IMR-90 (cell line): ENCODE data around the gene TPM4. TPM values are rescaled to one million over a fixed set of nuclear protein-coding genes. Genes with fewer than 3 reads are reported as not detected.
A peak's percentile ranks its signal among the peaks of the same experiment; 100 is the strongest.

Experiments
- ATAC-seq: fragments of 200-7000 bp; cut with Tn5 transposase; 2 replicates; pipeline ENCODE4 v1.9.1; 2020; ENCODE audit warnings: low read depth, mild to moderate bottlenecking, moderate library complexity
- BruUV-seq: library from RNA; stranded (reverse); fragments of 400-500 nt; replicated peaks from 2 replicates; lab custom pipeline; 2021; lab: Mats Ljungman, UMichigan
- CTCF ChIA-PET: fragments of 300-600 bp; formaldehyde crosslinking; extraction: SDS; loops from one replicate; lab custom pipeline; 2021; ENCODE audit warnings: antibody characterized with exemption; lab: Yijun Ruan, JAX
- POLR2A ChIA-PET: fragments of 300-600 bp; sonication (Branson Sonifier 250); formaldehyde crosslinking; loops from one replicate; lab custom pipeline; 2022; ENCODE audit warnings: antibody characterized with exemption; ENCODE audit not compliant: unreplicated experiment; lab: Charles Lee
- DNase-seq: peaks from one replicate; pipeline ENCODE4 v3.0.0; 2013
- H2AFZ ChIP-seq: replicated peaks from 2 replicates; pipeline ENCODE3; 2013; ENCODE audit warnings: low read length, mild to moderate bottlenecking; ENCODE audit not compliant: poor library complexity
- H2AK5ac ChIP-seq: 2 replicates; pipeline ENCODE4 v1.6.1; 2013; ENCODE audit warnings: low read depth, low read length, inconsistent platforms
- H2AK9ac ChIP-seq: replicated peaks from 2 replicates; pipeline ENCODE3; 2013; ENCODE audit warnings: mild to moderate bottlenecking, low read depth, low read length, moderate library complexity; ENCODE audit not compliant: poor library complexity
- H2BK120ac ChIP-seq: 2 replicates; pipeline ENCODE4 v1.6.1; 2013; ENCODE audit warnings: low read depth, low read length, inconsistent platforms
- H2BK15ac ChIP-seq: 3 replicates; pipeline ENCODE4 v1.6.1; 2013; ENCODE audit warnings: low read depth, low read length, inconsistent platforms
- H2BK20ac ChIP-seq: 2 replicates; pipeline ENCODE4 v1.6.1; 2013; ENCODE audit warnings: low read depth, mild to moderate bottlenecking, inconsistent platforms, low read length, moderate library complexity
- H2BK5ac ChIP-seq: 2 replicates; pipeline ENCODE4 v1.6.1; 2013; ENCODE audit warnings: mild to moderate bottlenecking, low read depth, low read length, inconsistent platforms; ENCODE audit not compliant: poor library complexity, severe bottlenecking
- H3K14ac ChIP-seq: replicated peaks from 2 replicates; pipeline ENCODE4 v1.6.1; 2013; ENCODE audit warnings: low read depth, low read length, inconsistent platforms
- H3K18ac ChIP-seq: 2 replicates; pipeline ENCODE4 v1.6.1; 2013; ENCODE audit warnings: low read depth, low read length, control low read depth
- H3K23ac ChIP-seq: 2 replicates; pipeline ENCODE4 v1.6.1; 2013; ENCODE audit warnings: low read depth, low read length, inconsistent platforms
- H3K27ac ChIP-seq: 2 replicates; pipeline ENCODE4 v1.5.1; 2013; ENCODE audit warnings: mild to moderate bottlenecking, control low read depth, low read length; ENCODE audit not compliant: insufficient read depth
- H3K27me3 ChIP-seq: 2 replicates; pipeline ENCODE4 v1.6.1; 2013; ENCODE audit warnings: low read length; ENCODE audit not compliant: control insufficient read depth, insufficient read depth
- H3K36me3 ChIP-seq: 2 replicates; pipeline ENCODE4 v1.6.1; 2013; ENCODE audit warnings: low read length, mixed read lengths; ENCODE audit not compliant: control insufficient read depth, insufficient read depth
- H3K4ac ChIP-seq: 2 replicates; pipeline ENCODE4 v1.6.1; 2013; ENCODE audit warnings: low read depth, low read length, inconsistent platforms
- H3K4me1 ChIP-seq: 2 replicates; pipeline ENCODE4 v1.6.1; 2013; ENCODE audit warnings: low read length, mixed read lengths; ENCODE audit not compliant: control insufficient read depth, insufficient read depth
- H3K4me2 ChIP-seq: 2 replicates; pipeline ENCODE4 v1.6.1; 2013; ENCODE audit warnings: low read depth, mild to moderate bottlenecking, control low read depth, low read length, moderate library complexity
- H3K4me3 ChIP-seq: 2 replicates; pipeline ENCODE4 v1.5.1; 2013; ENCODE audit warnings: low read depth, mild to moderate bottlenecking, control low read depth, low read length, moderate library complexity; ENCODE audit not compliant: insufficient read depth
- H3K56ac ChIP-seq: 2 replicates; pipeline ENCODE4 v1.6.1; 2013; ENCODE audit warnings: low read length, inconsistent platforms; ENCODE audit not compliant: insufficient read depth; ENCODE audit errors: extremely low read depth
- H3K79me1 ChIP-seq, 2 experiments: 2 replicates each; pipeline ENCODE4 v1.6.1; 2013; ENCODE audit warnings: low read length in 2 of 2, inconsistent platforms in 1 of 2, low read depth in 1 of 2
- H3K9ac ChIP-seq: 2 replicates; pipeline ENCODE4 v1.6.1; 2013; ENCODE audit warnings: low read depth, low read length, control low read depth
- H3K9me1 ChIP-seq: 2 replicates; pipeline ENCODE4 v1.6.1; 2013; ENCODE audit warnings: low read length, inconsistent platforms; ENCODE audit not compliant: insufficient read depth
- H3K9me3 ChIP-seq: 2 replicates; pipeline ENCODE4 v1.6.1; 2013; ENCODE audit warnings: low read length; ENCODE audit not compliant: control insufficient read depth, insufficient read depth
- H4K20me1 ChIP-seq: 2 replicates; pipeline ENCODE4 v1.6.1; 2013; ENCODE audit warnings: low read length, inconsistent platforms; ENCODE audit not compliant: insufficient read depth
- H4K5ac ChIP-seq: 2 replicates; pipeline ENCODE4 v1.6.1; 2013; ENCODE audit warnings: mild to moderate bottlenecking, low read depth, low read length, control low read depth
- H4K8ac ChIP-seq, 2 experiments: 2 replicates each; pipeline ENCODE4 v1.6.1; 2013; ENCODE audit warnings: low read depth in 2 of 2, low read length in 2 of 2, control low read depth in 1 of 2, inconsistent platforms in 1 of 2
- H4K91ac ChIP-seq: 2 replicates; pipeline ENCODE4 v1.6.1; 2013; ENCODE audit warnings: low read depth, low read length, inconsistent platforms; ENCODE audit not compliant: insufficient read depth
- CHD1 ChIP-seq: IDR thresholded peaks from 2 replicates; pipeline ENCODE4 v1.6.1; 2012; ENCODE audit warnings: low read depth, low read length, improper control_type of control experiment
- CTCF ChIP-seq: conservative IDR thresholded peaks from 2 replicates; pipeline ENCODE4 v1.5.1; 2012; ENCODE audit warnings: mild to moderate bottlenecking, low read depth, low read length, improper control_type of control experiment
- ELK1 ChIP-seq: fragments of 150-350 bp; IDR thresholded peaks from 2 replicates; pipeline ENCODE4 v1.6.1; 2016; ENCODE audit warnings: low read depth, mild to moderate bottlenecking, low read length, moderate library complexity, borderline replicate concordance
- FOS ChIP-seq: fragments of 150-350 bp; IDR thresholded peaks from 2 replicates; pipeline ENCODE4 v1.6.1; 2016; ENCODE audit warnings: low read depth, low read length
- MXI1 ChIP-seq: IDR thresholded peaks from 2 replicates; pipeline ENCODE4 v1.6.1; 2012; ENCODE audit warnings: low read depth, mild to moderate bottlenecking, low read length, moderate library complexity, borderline replicate concordance
- POLR2A ChIP-seq: IDR thresholded peaks from 2 replicates; pipeline ENCODE4 v1.6.1; 2012; ENCODE audit warnings: mild to moderate bottlenecking, low read depth, low read length
- RAD21 ChIP-seq: IDR thresholded peaks from 2 replicates; pipeline ENCODE4 v1.6.1; 2012; ENCODE audit warnings: low read length, improper control_type of control experiment
- SMC3 ChIP-seq: fragments of 150-350 bp; IDR thresholded peaks from 2 replicates; pipeline ENCODE4 v1.6.1; 2016; ENCODE audit warnings: low read depth, mild to moderate bottlenecking, antibody characterized with exemption, low read length, moderate library complexity
- WGBS, 2 experiments: methylation state at CpG; one replicate each; pipeline versions ENCODE4 v1.1.5 to v1.1.7; 2013; ENCODE audit warnings: missing lambda C conversion rate in 2 of 2; ENCODE audit not compliant: insufficient read length in 1 of 2; ENCODE audit errors: extremely low coverage in 2 of 2; 5-methylcytosine and 5-hydroxymethylcytosine counted together
- dilution Hi-C: fragments of 300-500 bp; cut with HindIII; formaldehyde crosslinking; loops from one replicate; pipeline ENCODE4 v1.14.3; 2018; ENCODE audit warnings: low sequenced_read_pairs; ENCODE audit not compliant: unreplicated experiment
- in situ Hi-C: fragments of 300-500 bp; cut with MboI; formaldehyde crosslinking; loops from 3 replicates; pipeline ENCODE4 v1.14.3; 2019; ENCODE audit warnings: low sequenced_read_pairs, inconsistent platforms, mixed read lengths
- intact Hi-C: fragments of 100-400 bp; cut with micrococcal nuclease; formaldehyde crosslinking; loops from 2 replicates; pipeline ENCODE4 v1.10.0; 2022
- polyA plus RNA-seq, 3 experiments: library from polyadenylated mRNA; depleted of rRNA; stranded (reverse); fragments of >200 nt; gene quantifications; 2 replicates each; pipeline ENCODE4 v1.2.3, GENCODE V29; 2012; ENCODE audit warnings: low replicate concordance in 1 of 3
- total RNA-seq: library from RNA; depleted of rRNA; stranded (reverse); fragments of >200 nt; gene quantifications from 2 replicates; pipeline ENCODE4 v1.2.3, GENCODE V29; 2012

TPM4 gene
- total and polyA plus RNA-seq, 2 of the 4 experiments (the other 2 are of a cell fraction), result 1,075 to 1,160 TPM

GRCh38 chr19:16096280-16096855 lies 20.1 kb downstream of the TPM4 start:
- Histone ChIP-seq H3K9me3 (no peaks in the 10 kb centered on the region), H3K18ac (no peak overlapping the region), H4K20me1 (peaks cover 98% of the 10 kb centered on the region), H4K8ac (peak overlapping the region in 1 of 2 experiments; percentile 16; a peak in 2 of 4 replicates), H3K56ac (no peak overlapping the region), H3K36me3 (peaks cover 83% of the 10 kb centered on the region), H2BK15ac (no peak overlapping the region), H3K4me3 (no peak overlapping the region), H3K4me1 (peaks cover 9% of the 10 kb centered on the region; the same call in 1 of the 2 replicates), H3K14ac (0 out of 2 replicates have a peak overlapping the region, but pooled peaks have one; percentile 45), H2BK5ac (no peak overlapping the region), H4K5ac (no peak overlapping the region), H3K27me3 (no peaks in the 10 kb centered on the region), H3K23ac (no peak overlapping the region), H2AK9ac (peak overlapping the region; percentile 81), H2BK20ac (no peak overlapping the region), H3K9ac (no peak overlapping the region), H2BK120ac (no peak overlapping the region), H2AK5ac (no peak overlapping the region), H2AFZ (no peak overlapping the region), H3K4me2 (no peak overlapping the region), H3K79me1 (peaks cover 33 to 85% of the 10 kb centered on the region in 2 experiments), H3K9me1 (peaks cover 5% of the 10 kb centered on the region; the same call in 1 of the 2 replicates), H4K91ac (no peak overlapping the region), H3K4ac (no peak overlapping the region), H3K27ac (no peak overlapping the region)
- TF ChIP-seq CHD1 (no peak), MXI1 (no peak), RAD21 (no peak), POLR2A (no peak), CTCF (no peak), ELK1 (no peak), FOS (no peak), SMC3 (no peak)
- in situ Hi-C loops (no loop called here), intact Hi-C loops (no loop called here), dilution Hi-C loops (no loop called here)
- no peak for DNase-seq
- CTCF ChIA-PET, result interaction anchor here (1.2 kb wide), 1 partner anchor 8 kb away, joined by 4 read pairs; no protein-coding TSS in a partner anchor
- POLR2A ChIA-PET, result no interaction called here
- ATAC-seq, result no peak
- BruUV-seq, result no TSS peak
- WGBS, 2 experiments, result 100% methylated on average over 1 of the region's 10 CpGs; no CpG with 5 or more reads in 1 of the 2 experiments
